ENCODE measurements around the gene ILKAP. TPM values are rescaled to one million over a fixed set of nuclear protein-coding genes. Genes with fewer than 3 reads are reported as not detected.
A peak's percentile ranks its signal among the peaks of the same experiment; 100 is the strongest.

The ILKAP gene
- total and polyA plus RNA-seq, 2 of the 4 experiments (the other 2 are of a cell fraction): 13.3 to 44.2 TPM

DNA sequence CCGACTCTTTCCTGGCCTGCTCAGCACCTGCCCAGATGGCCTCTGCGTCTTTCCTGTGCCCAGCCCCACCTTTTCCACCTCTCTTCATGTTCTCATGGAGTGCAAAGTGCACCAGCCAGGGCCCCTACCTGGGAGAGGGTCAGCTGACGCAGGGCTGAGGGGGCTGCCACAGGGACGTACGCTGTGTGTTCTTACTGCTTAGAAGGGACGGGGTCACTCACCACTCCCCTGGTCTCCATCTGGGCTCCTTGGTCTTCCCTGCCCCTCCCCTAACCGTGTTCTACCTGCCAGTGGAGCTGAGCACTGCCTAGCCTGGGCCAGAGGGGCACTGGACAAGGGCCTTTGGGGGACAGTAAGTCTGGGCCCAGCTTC lies 36.2 kb downstream of the ILKAP start:
- Histone ChIP-seq H3K27ac (ENCODE audit: insufficient read depth, low read length) (peak overlapping the region; percentile 5; the same call in 1 of the 2 replicates), H4K8ac (ENCODE audit: low read depth in 2 of 2, low read length in 2 of 2) (peak overlapping the region; percentile 23 to 51; a peak in 2 of 4 replicates), H3K27me3 (ENCODE audit: control insufficient read depth, insufficient read depth, low read length) (peaks cover 2% of the 10 kb centered on the region; the same call in 1 of the 2 replicates), H3K4me1 (ENCODE audit: control insufficient read depth, insufficient read depth, low read length) (peaks cover 35% of the 10 kb centered on the region), H3K9me1 (ENCODE audit: insufficient read depth, low read length) (peaks cover 33% of the 10 kb centered on the region), H3K9ac (ENCODE audit: low read depth, low read length) (no peak overlapping the region), H3K23ac (ENCODE audit: low read depth, low read length) (no peak overlapping the region; the same call in 1 of the 2 replicates), H2BK120ac (ENCODE audit: low read depth, low read length) (peak overlapping the region; percentile 95), H3K36me3 (ENCODE audit: control insufficient read depth, insufficient read depth, low read length) (peaks cover 22% of the 10 kb centered on the region), H4K91ac (ENCODE audit: insufficient read depth, low read depth, low read length) (peak overlapping the region; percentile 96; the same call in 1 of the 2 replicates), H3K79me1 (ENCODE audit: low read depth in 1 of 2, low read length in 2 of 2) (peaks cover 3 to 23% of the 10 kb centered on the region in 2 experiments; a peak in 3 of 4 replicates), H2BK15ac (ENCODE audit: low read depth, low read length) (0 out of 3 replicates have a peak overlapping the region, but pooled peaks have one; percentile 97), H3K4ac (ENCODE audit: low read depth, low read length) (peak overlapping the region; percentile 97), H3K4me3 (ENCODE audit: insufficient read depth, low read depth, low read length) (no peak overlapping the region), H2AK9ac (replicated peaks; ENCODE audit: low read depth, low read length, poor library complexity) (peak overlapping the region; percentile 67), H3K4me2 (ENCODE audit: low read depth, low read length) (no peak overlapping the region), H4K20me1 (ENCODE audit: insufficient read depth, low read length) (peaks cover 8% of the 10 kb centered on the region), H2BK5ac (ENCODE audit: low read depth, low read length, poor library complexity, severe bottlenecking) (peak overlapping the region; percentile 96), H3K18ac (ENCODE audit: low read depth, low read length) (peak overlapping the region; percentile 18; the same call in 1 of the 2 replicates), H4K5ac (ENCODE audit: low read depth, low read length) (peak overlapping the region; percentile 8; the same call in 1 of the 2 replicates), H3K56ac (ENCODE audit: extremely low read depth, insufficient read depth, low read length) (no peak overlapping the region), H3K14ac (replicated peaks; ENCODE audit: low read depth, low read length) (peak overlapping the region; percentile 94; the same call in 1 of the 2 replicates), H2BK20ac (ENCODE audit: low read depth, low read length) (peak overlapping the region; percentile 92; the same call in 1 of the 2 replicates), H2AK5ac (ENCODE audit: low read depth, low read length) (peak overlapping the region; percentile 98), H3K9me3 (ENCODE audit: control insufficient read depth, insufficient read depth, low read length) (no peaks in the 10 kb centered on the region), H2AFZ (replicated peaks; ENCODE audit: low read length, poor library complexity) (no peak overlapping the region)
- intact Hi-C loops (cut with micrococcal nuclease): no loop called here
- ATAC-seq (ENCODE audit: low read depth) (no peak), DNase-seq (no peak)
- TF ChIP-seq SMC3 (IDR thresholded peaks at IDR 0.05; ENCODE audit: low read depth, low read length) (no peak), MAZ (IDR thresholded peaks at IDR 0.05; ENCODE audit: borderline replicate concordance, low read depth, low read length) (no peak), RFX5 (IDR thresholded peaks at IDR 0.05; ENCODE audit: low read depth, low read length) (no peak)
- TF ChIP-seq, protein P1, sequence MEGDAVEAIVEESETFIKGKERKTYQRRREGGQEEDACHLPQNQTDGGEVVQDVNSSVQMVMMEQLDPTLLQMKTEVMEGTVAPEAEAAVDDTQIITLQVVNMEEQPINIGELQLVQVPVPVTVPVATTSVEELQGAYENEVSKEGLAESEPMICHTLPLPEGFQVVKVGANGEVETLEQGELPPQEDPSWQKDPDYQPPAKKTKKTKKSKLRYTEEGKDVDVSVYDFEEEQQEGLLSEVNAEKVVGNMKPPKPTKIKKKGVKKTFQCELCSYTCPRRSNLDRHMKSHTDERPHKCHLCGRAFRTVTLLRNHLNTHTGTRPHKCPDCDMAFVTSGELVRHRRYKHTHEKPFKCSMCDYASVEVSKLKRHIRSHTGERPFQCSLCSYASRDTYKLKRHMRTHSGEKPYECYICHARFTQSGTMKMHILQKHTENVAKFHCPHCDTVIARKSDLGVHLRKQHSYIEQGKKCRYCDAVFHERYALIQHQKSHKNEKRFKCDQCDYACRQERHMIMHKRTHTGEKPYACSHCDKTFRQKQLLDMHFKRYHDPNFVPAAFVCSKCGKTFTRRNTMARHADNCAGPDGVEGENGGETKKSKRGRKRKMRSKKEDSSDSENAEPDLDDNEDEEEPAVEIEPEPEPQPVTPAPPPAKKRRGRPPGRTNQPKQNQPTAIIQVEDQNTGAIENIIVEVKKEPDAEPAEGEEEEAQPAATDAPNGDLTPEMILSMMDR (conservative IDR thresholded peaks at IDR 0.05; ENCODE audit: low read depth, low read length): no peak
- no TSS peak for BruUV-seq (replicated peaks)
- WGBS, 2 experiments (ENCODE audit: extremely low coverage in 2 of 2, insufficient read length in 1 of 2): 87% methylated on average over 3 of the region's 7 CpGs; no CpG with 5 or more reads in 1 of the 2 experiments
- in situ Hi-C loops (cut with MboI; ENCODE audit: low sequenced_read_pairs): no loop called here
- CTCF ChIA-PET: no interaction called here
- dilution Hi-C loops (cut with HindIII; ENCODE audit: low sequenced_read_pairs, unreplicated experiment): no loop called here
- POLR2A ChIA-PET (ENCODE audit: unreplicated experiment): no interaction called here
